Activated T-cell treated with anti-CD3 and anti-CD28 coated beads for 48 hours (primary cell): ENCODE measurements around the gene MAP3K8.
A peak's percentile ranks its signal among the peaks of the same experiment; 100 is the strongest.

Experiments
- DNase-seq: peaks from one replicate; pipeline ENCODE4 v3.0.0-alpha.2; 2020; ENCODE audit warnings: low read depth

The MAP3K8 gene

GRCh38 chr10:30433730-30434272, at the start of gene MAP3K8:
Gene MAP3K8, plus strand, starts transcription at chr10:30434184. Its CDS starts 4,755 bp downstream, at chr10:30438939.
- DNase-seq, result peak; percentile 84

GRCh38 chr10:30384701-30385201, 49.2 kb upstream of the MAP3K8 start:
- DNase-seq, result no peak

GRCh38 chr10:30386801-30387588, 47.0 kb upstream of the MAP3K8 start:
- DNase-seq, result no peak

DNA sequence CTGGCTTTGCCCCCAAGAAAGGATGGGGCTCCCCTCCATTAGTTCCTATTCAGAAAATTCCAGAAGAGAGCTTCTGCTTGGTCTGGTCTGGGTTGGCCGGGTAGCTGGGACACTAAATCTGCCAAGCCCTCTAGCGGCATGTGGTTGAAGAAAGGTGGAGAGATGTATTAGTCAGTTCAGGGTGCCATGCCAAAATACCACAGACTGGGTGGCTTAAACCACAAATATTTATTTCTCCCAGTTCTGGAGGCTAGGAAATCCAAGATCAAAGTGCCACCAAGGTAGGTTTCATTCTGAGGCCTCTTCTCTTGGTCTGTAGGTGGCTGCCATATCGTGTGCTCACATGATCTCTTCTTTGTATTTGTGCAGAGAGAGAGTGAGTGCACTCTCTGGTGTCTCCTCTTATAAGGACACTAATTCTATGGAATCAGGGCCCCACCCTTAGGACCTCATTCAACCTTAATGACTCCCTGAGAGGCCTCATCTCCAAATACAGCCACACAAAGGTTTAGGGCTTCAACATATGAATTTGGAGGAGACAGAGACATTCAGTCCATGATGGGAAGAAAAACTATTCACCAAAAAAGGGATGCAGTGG, 46.2 kb upstream of the MAP3K8 start:
- DNase-seq, result no peak

GRCh38 chr10:30389543-30389942, 44.4 kb upstream of the MAP3K8 start:
- no peak for DNase-seq

DNA sequence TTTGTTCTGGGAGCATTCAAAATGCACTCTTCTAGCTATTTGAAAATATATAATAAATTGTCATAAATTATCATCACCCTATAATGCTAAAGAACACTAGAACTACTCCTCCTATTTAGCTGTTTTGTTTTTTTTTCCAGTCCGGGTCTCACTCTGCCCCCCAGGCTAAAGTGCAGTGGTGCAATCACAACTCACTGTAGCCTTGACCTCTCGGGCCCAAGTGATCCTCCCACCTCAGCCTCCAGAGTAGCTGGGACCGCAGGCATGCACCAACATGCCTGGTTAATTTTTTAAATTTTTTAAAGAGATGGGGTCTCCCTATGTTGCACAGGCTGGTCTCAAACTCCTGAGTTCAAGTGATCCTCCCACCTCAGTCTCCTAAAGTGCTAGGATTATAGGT, 43.8 kb upstream of the MAP3K8 start:
- no peak for DNase-seq

- no peak for DNase-seq
Measured at GRCh38 chr10:30391266-30391665, 42.7 kb upstream of the MAP3K8 start.

GRCh38 chr10:30392564-30392990, 41.4 kb upstream of the MAP3K8 start:
- DNase-seq, result peak; percentile 63

DNA sequence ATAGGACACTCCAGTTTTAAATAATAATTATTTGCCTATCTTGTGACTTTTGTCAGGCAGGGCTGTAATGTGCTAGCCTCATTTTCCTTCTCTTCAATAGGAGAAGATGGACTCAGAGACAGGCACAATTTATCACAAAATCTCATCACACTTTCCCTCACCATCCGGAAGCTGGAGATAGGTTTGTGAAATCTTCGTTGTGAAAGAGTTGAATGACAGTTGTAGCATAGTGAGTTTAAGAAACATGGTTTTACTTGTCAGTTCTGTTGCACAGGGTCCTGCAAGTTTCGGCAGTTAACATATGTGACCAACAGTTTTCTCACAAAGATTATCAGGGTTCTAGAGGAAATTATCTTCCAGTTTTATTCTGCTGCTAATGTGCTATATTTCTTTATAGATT, 37.7 kb upstream of the MAP3K8 start:
- DNase-seq, result no peak

GRCh38 chr10:30396698-30397097, 37.3 kb upstream of the MAP3K8 start:
- DNase-seq, result no peak

GRCh38 chr10:30398193-30398592, 35.8 kb upstream of the MAP3K8 start:
- no peak for DNase-seq

DNA sequence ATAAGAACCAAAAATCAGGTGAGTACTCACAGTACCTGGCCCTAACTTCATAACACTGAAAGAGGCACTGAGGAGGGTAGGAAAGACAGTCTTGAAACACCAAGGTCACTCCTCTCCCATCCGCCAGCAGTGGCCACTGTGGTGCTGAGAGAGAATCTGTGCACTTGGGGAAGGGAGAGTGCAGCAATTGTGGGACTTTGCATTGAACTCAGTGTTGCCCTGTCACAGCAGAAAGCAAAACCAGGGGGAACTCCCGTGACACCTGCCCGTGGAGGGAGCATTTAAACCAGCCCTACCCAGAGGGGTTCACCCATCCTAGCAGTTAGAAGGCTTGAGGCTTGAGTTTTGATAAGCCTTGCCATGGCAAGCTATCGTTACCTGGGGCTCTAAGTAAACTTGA, 35.2 kb upstream of the MAP3K8 start:
- DNase-seq, result no peak

DNA sequence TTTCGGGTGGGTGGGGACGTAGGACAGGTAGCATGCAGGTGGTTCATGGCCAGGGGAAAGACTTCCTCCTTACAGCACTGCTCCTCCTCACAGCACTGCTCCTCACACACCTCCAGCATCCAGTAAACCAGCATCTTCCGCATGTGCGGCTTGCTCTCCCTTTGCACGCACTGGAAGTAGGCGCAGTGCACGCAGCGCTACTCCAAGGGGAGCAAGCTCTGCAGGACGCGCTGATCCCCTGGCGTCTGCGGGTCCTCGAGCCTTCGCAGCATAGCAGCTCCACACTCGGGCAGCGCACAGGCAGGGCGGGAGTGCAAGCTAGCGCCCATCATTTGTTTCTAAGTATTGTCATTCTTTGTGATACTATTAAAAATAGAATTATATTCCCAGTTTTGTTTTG, 30.5 kb upstream of the MAP3K8 start:
- no peak for DNase-seq

DNA sequence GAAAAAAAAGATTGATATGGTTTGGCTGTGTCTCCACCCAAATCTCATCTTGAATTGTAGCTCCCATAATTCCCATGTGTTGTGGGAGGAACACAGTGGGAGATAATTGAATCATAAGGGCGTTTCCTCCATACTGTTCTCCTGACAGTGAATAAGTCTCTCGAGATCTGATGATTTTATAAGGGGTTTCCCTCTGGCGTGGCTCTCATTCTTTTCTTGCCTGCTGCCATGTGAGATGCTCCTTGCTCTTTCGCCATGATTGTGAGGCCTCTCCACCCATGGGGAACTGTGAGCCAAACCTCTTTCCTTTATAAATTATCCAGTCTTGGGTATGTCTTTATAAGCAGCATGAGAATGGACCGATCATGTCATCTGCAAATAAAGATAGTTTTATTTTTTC, 29.4 kb upstream of the MAP3K8 start:
- DNase-seq, result no peak

DNA sequence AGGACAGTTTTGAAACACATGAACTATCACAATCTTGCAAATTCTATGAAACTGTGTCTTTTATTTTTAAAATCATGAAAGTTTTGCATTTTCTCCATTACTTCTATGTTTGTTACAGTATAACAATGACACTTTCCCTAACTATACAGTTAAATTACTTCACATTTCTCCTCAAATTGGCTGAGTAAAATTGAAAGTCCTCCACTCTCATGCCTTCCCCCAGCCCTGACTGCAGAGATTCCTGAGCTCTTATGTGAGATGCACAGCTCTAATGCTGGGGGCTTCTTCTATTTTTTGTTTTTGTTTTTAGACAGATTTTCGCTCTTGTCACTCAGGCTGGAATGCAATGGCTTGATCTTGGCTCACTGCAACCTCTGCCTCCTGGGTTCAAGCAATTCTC, 22.7 kb upstream of the MAP3K8 start:
- DNase-seq, result no peak

GRCh38 chr10:30412901-30413300, 21.1 kb upstream of the MAP3K8 start:
- no peak for DNase-seq

- DNase-seq, result no peak
Measured at GRCh38 chr10:30413996-30414576, 19.9 kb upstream of the MAP3K8 start.

DNA sequence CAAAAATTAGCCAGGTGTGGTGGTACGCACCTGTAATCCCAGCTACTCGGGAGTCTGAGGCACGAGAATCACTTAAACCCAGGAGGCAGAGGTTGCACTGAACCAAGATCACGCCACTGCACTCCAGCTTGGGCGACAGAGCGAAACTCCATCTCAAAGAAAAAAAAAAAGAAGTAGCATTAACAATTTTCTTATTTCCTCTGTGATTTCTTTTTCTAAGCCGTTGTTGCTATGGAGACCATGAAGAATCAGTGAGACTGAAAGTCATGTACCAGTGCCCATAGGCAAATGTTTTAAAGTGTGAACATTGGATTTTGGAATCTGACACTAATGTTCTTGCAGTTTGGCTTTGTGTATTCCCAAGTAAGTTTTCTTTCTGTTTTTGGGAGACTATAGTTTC, 18.4 kb upstream of the MAP3K8 start:
- DNase-seq, result no peak

DNA sequence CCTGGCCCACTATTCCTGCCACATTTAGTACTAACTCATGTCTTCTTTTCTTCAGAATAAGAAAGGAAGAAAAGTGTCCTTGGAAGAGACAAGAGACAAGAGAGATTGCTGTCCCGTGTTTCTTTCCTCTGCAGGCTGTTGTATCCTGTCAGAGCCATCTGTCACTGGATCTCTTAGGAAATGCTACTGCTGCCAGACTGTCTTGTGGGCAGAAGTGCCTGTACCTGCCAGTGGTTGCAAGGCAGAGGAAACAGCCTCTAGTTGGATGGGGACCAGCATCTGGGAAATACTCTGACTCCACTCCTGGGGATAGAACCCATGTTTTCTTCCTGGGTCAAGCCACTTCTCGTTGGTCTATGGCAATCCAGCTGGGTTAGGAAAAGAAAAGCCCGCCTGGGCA, 16.7 kb upstream of the MAP3K8 start:
- DNase-seq, result no peak

DNA sequence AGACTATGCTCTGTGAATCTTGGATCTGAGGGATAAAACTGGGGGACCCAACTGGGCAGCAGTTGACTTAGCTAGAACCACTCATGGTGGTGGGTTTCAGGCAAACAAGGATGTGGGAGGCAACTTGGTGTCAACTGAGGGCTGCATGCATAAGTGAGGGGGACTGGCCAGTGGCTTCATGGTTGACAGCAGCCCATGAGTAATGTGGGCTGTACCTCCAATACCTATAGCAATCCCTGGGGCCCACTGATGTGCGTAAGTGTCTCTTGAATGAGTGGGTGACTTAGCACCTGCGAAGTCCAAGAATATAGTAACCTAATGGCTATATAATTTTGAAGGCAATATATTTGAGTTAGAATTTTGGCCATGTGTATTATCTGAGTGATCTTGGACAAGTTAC, 13.7 kb upstream of the MAP3K8 start:
- DNase-seq, result no peak

DNA sequence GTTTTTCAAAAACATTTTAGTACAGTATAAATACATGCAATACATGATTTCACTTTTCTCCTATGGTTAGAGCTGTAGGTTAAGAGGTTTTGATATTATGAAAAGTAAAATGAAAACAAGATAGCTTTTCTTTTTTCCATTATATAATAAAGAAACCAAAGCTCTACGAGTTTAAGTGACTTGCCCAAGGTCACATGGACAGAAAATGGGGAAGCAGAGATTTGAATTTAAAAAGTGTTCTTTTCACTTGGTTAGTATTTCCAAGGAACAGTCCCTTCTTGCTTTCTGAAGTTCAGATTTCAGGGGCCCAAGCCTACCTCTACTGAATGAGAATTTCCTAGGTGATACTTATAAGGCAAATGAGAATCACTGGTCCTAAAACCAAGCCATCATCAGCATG, 13.2 kb upstream of the MAP3K8 start:
- no peak for DNase-seq

DNA sequence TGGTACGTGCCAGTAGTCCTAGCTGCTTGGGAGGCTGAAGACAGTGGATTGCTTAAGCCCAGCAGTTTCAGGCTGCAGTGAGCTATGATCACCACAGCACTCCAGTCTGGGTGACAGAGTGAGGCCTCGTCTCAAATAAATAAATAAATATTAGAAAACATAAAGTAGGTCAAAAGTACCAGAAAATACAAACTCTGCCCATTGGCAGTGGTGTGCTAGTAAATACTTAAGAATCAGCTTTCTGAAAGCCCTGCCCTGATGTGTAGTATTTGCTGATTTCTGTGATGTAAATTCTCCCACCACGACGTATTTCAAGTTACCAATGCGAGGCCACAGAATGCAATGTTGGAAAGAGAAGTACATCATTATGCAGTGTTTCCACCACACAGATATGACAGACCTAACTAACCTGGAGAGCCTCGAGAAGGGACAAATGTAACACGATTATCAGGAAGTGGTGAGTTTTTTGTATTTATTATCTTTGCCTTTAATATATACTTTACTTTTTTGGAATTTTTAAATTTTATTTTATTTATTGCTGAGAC, 11.8 kb upstream of the MAP3K8 start:
- no peak for DNase-seq
